Spleen (tissue), 11 donors: ENCODE results near the gene PSME3IP1. TPM values are rescaled to one million over a fixed set of nuclear protein-coding genes. Genes with fewer than 3 reads are reported as not detected.

Experiments used
- DNase-seq: peaks from one replicate; pipeline ENCODE4 v3.0.0-alpha.2; 2020
- H3K27ac ChIP-seq, 8 donors: fragments of 200-600 bp; sonication (generic) in 7 of 8; 1 replicate in 4 of 8; 2 replicates in 4 of 8; pipeline versions ENCODE4 v1.5.0 to v1.8.0; 2016 to 2021; ENCODE audit warnings: inconsistent platforms in 4 of 8, mild to moderate bottlenecking in 4 of 8, moderate library complexity in 1 of 8
- H3K27me3 ChIP-seq, 7 donors: fragments of 200-600 bp; sonication (generic) in 6 of 7; replicated peaks in 1 of 7; 1 replicate in 4 of 7; 2 replicates in 3 of 7; pipeline versions ENCODE4 v1.5.0 to v1.8.0; 2016 to 2021; ENCODE audit warnings: inconsistent platforms in 3 of 7, mild to moderate bottlenecking in 1 of 7
- H3K36me3 ChIP-seq, 6 donors: fragments of 200-600 bp; sonication (generic) in 5 of 6; 1 replicate in 4 of 6; 2 replicates in 2 of 6; pipeline versions ENCODE4 v1.5.0 to v1.8.0; 2016 to 2021; ENCODE audit warnings: inconsistent platforms in 2 of 6
- H3K4me1 ChIP-seq, 6 donors: fragments of 200-600 bp; sonication (generic) in 5 of 6; 1 replicate in 3 of 6; 2 replicates in 3 of 6; pipeline versions ENCODE4 v1.5.0 to v1.8.0; 2016 to 2021; ENCODE audit warnings: inconsistent platforms in 3 of 6
- H3K4me3 ChIP-seq, 8 donors: fragments of 200-600 bp; sonication (generic) in 7 of 8; 1 replicate in 4 of 8; 2 replicates in 4 of 8; pipeline versions ENCODE4 v1.5.0 to v1.8.0; 2016 to 2021; ENCODE audit warnings: inconsistent platforms in 4 of 8, mild to moderate bottlenecking in 4 of 8, moderate library complexity in 2 of 8
- H3K9me3 ChIP-seq, 8 donors: fragments of 200-600 bp; sonication (generic) in 7 of 8; 1 replicate in 4 of 8; 2 replicates in 4 of 8; pipeline versions ENCODE4 v1.5.0 to v1.8.0; 2016 to 2021; ENCODE audit warnings: inconsistent platforms in 4 of 8
- POLR2A ChIP-seq, 3 donors: fragments of 450-650 bp; IDR thresholded peaks; one replicate each; pipeline ENCODE4 v1.5.1; 2017; ENCODE audit warnings: antibody characterized with exemption in 3 of 3, mild to moderate bottlenecking in 1 of 3
- POLR2AphosphoS5 ChIP-seq, 3 donors: sonication (generic); formaldehyde crosslinking; IDR thresholded peaks; one replicate each; pipeline ENCODE4 v1.5.1; 2017; ENCODE audit warnings: antibody characterized with exemption in 3 of 3
- WGBS, 5 donors: extraction: QIAGEN DNeasy Blood & Tissue Kit in 3 of 5; methylation state at CpG; one replicate each; pipeline versions ENCODE4 v1.1.5 to v1.1.7; 2013 to 2018; 5-methylcytosine and 5-hydroxymethylcytosine counted together
- intact Hi-C: fragments of 100-400 bp; cut with DNase I; formaldehyde crosslinking; loops from one replicate; pipeline ENCODE4 v1.15.0; 2023; ENCODE audit warnings: low total_unique reads
- polyA plus RNA-seq, 3 donors: library from polyadenylated mRNA; stranded (reverse); fragments of 200-250 nt; gene quantifications; one replicate each; pipeline ENCODE4 v1.2.1, GENCODE V29; 2013
- total RNA-seq, 7 donors: library from RNA; depleted of rRNA in 3 of 7; stranded (reverse); fragments of >200 nt in 3 of 7; fragmentation: NEBNext Ultra II Directional in 4 of 7; extraction: Animal tissue kit (Norgen Biotek cat#: 25700) in 4 of 7; gene quantifications; one replicate each; pipeline versions ENCODE4 v1.1.0 to v1.2.1, GENCODE V29; 2016 to 2021
- TF ChIP-seq, protein P1 (sequence below), 11 experiments: fragments of 200-600 bp in 7 of 11; fragments of 450-650 bp in 4 of 11; sonication (generic) in 4 of 11; IDR thresholded peaks in 8 of 11; conservative IDR thresholded peaks in 3 of 11; 1 replicate in 7 of 11; 2 replicates in 4 of 11; pipeline versions ENCODE4 v1.4.0 to v1.8.0; 2016 to 2021; ENCODE audit warnings: antibody characterized with exemption in 11 of 11, inconsistent platforms in 4 of 11, mild to moderate bottlenecking in 1 of 11
- donor health status: healthy with polysubstance abuse.
- donor health status: DM: no; HTN: no; CAD: no; lungs with moderate emphysema.
- donor health status: DM: no; HTN: no; CAD: no.
- donor health status: Bipolar disorder and iron deficiency.
- donor health status: healthy.
- donor health status: DM: no; HTN: no; CAD: no.
- donor health status: DM: yes; HTN: yes; CAD: no.

Gene PSME3IP1
- total and polyA plus RNA-seq, 10 donors = 64.6 to 128 (median 96.0) TPM

DNA sequence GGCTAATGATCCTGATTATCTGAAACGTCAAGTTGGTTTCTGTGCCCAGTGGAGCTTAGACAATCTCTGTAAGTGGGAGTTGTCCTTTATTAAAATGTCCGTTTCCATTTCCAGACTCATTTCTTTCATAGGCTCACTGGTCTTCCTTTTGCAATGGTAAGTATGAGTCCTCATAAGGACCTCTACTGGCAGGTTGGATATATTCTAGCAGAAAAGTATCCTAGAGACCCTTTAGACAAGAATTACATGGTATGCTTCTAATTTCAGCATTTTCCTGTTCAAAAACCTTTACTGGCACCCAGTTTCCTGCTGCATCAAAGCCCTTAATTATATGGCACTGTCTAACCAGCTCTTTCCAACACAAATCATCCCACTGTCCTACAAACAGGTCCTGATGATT, 31.1 kb upstream of the PSME3IP1 start:
- intact Hi-C loops = no loop called here
- Histone ChIP-seq H3K4me1 (no peaks in the 10 kb centered on the region), H3K4me3 (no peak overlapping the region), H3K36me3 (peaks cover 22 to 98% (median 84%) of the 10 kb centered on the region in 6 donors), H3K27me3 (no peaks in the 10 kb centered on the region), H3K9me3 (peaks cover 7 to 54% (median 42%) of the 10 kb centered on the region in 8 donors), H3K27ac (no peak overlapping the region)
- TF ChIP-seq, protein P1, sequence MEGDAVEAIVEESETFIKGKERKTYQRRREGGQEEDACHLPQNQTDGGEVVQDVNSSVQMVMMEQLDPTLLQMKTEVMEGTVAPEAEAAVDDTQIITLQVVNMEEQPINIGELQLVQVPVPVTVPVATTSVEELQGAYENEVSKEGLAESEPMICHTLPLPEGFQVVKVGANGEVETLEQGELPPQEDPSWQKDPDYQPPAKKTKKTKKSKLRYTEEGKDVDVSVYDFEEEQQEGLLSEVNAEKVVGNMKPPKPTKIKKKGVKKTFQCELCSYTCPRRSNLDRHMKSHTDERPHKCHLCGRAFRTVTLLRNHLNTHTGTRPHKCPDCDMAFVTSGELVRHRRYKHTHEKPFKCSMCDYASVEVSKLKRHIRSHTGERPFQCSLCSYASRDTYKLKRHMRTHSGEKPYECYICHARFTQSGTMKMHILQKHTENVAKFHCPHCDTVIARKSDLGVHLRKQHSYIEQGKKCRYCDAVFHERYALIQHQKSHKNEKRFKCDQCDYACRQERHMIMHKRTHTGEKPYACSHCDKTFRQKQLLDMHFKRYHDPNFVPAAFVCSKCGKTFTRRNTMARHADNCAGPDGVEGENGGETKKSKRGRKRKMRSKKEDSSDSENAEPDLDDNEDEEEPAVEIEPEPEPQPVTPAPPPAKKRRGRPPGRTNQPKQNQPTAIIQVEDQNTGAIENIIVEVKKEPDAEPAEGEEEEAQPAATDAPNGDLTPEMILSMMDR (IDR thresholded peaks at IDR 0.05 in 8 of 11, conservative IDR thresholded peaks at IDR 0.05 in 3 of 11) = no peak
- no peak for TF ChIP-seq POLR2AphosphoS5 (IDR thresholded peaks at IDR 0.05)
- TF ChIP-seq POLR2A (IDR thresholded peaks at IDR 0.05) = no peak
- 91 to 97% (median 93%) methylated on average over 2 of the region's 2 CpGs for WGBS, 5 donors
- DNase-seq = no peak

DNA sequence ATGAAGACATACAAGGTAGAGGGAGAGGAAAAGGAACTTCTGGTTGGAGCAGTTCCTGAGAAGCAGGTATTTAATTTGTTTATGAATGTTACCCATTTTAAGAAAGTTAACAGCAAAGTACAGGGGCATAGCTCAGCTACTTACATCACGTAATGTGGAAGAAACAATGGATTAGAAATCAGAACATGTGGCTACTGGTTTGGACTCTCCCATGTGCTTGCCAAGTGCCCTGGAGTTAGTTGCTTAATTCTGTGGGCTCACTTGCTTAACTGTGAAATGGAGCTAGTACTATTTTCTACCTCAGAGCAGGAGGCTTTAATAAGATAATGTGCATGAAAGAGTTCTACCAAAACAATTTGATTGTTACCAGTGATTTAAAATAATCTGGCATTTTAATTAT, 27.6 kb upstream of the PSME3IP1 start:
- WGBS, 5 donors = 79 to 100% (median 83%) methylated on average over 1 of the region's 1 CpG
- Histone ChIP-seq H3K4me1 (no peaks in the 10 kb centered on the region), H3K36me3 (peaks cover 22 to 100% (median 88%) of the 10 kb centered on the region in 6 donors), H3K4me3 (no peak overlapping the region), H3K9me3 (peaks cover 7 to 42% (median 36%) of the 10 kb centered on the region in 8 donors), H3K27ac (no peak overlapping the region), H3K27me3 (no peaks in the 10 kb centered on the region)
- DNase-seq = no peak
- TF ChIP-seq, protein P1 (IDR thresholded peaks at IDR 0.05 in 8 of 11, conservative IDR thresholded peaks at IDR 0.05 in 3 of 11) = no peak
- TF ChIP-seq POLR2AphosphoS5 (IDR thresholded peaks at IDR 0.05) (no peak), POLR2A (IDR thresholded peaks at IDR 0.05) (no peak)
- intact Hi-C loops = no loop called here

GRCh38 chr16:57209780-57210179, 23.9 kb upstream of the PSME3IP1 start:
- H3K36me3 ChIP-seq = peaks cover 6 to 100% (median 81%) of the 10 kb centered on the region in 6 donors
- 94 to 99% (median 97%) methylated on average over 5 of the region's 5 CpGs for WGBS, 5 donors

DNA sequence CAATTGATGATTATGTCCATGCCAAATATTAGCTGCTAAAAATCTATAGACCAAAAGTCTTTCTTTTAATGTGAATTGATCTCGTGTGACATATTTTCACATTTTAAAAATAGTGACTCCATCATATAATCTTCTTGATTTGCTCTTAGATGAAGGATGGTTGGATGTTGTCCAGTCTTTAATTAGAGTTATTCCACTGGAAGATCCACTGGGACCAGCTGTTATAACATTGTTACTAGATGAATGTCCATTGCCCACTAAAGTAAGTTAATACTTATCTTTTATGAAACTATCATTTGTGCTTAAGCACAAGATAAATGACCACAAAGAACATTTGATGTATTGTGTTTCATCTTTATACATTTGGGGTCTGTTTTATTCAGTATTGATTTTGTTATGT, 23.1 kb upstream of the PSME3IP1 start:
- H3K36me3 ChIP-seq = peaks cover 3 to 97% (median 77%) of the 10 kb centered on the region in 6 donors
- H3K27ac ChIP-seq = no peak overlapping the region
- TF ChIP-seq POLR2AphosphoS5 (IDR thresholded peaks at IDR 0.05) (no peak), POLR2A (IDR thresholded peaks at IDR 0.05) (no peak)
- TF ChIP-seq, protein P1 (IDR thresholded peaks at IDR 0.05 in 8 of 11, conservative IDR thresholded peaks at IDR 0.05 in 3 of 11) = no peak
- no peaks in the 10 kb centered on the region for H3K4me1 ChIP-seq
- no peaks in the 10 kb centered on the region for H3K9me3 ChIP-seq
- no peak for DNase-seq
- WGBS, 5 donors = 94 to 98% (median 96%) methylated on average over 1 of the region's 1 CpG
- intact Hi-C loops = no loop called here
- no peaks in the 10 kb centered on the region for H3K27me3 ChIP-seq
- no peak overlapping the region for H3K4me3 ChIP-seq

More at GRCh38 chr16:57209780-57210179, 23.9 kb upstream of the PSME3IP1 start:
- no peak overlapping the region for H3K27ac ChIP-seq
- no peak overlapping the region for H3K4me3 ChIP-seq
- no peak for TF ChIP-seq POLR2A (IDR thresholded peaks at IDR 0.05)
- no peak for TF ChIP-seq POLR2AphosphoS5 (IDR thresholded peaks at IDR 0.05)
- TF ChIP-seq, protein P1 (IDR thresholded peaks at IDR 0.05 in 8 of 11, conservative IDR thresholded peaks at IDR 0.05 in 3 of 11) = no peak
- DNase-seq = no peak
- H3K9me3 ChIP-seq = peaks cover 0 to 5% (median under 1%) of the 10 kb centered on the region in 8 donors
- no peaks in the 10 kb centered on the region for H3K4me1 ChIP-seq
- no peaks in the 10 kb centered on the region for H3K27me3 ChIP-seq
- intact Hi-C loops = no loop called here
